Fibroblast of skin of left quadriceps (primary cell): ENCODE results near the gene HBP1.
"Not testable (repeated sequence)": the region's sequence is repeated elsewhere in the genome, so short reads cannot be mapped to it uniquely, and the experiment has no call there.

Source experiments
- DNase-seq, 2 experiments: peaks; one replicate each; pipeline ENCODE4 v3.0.0-alpha.2; 2013; ENCODE audit warnings: low read depth in 2 of 2

HBP1 gene

DNA sequence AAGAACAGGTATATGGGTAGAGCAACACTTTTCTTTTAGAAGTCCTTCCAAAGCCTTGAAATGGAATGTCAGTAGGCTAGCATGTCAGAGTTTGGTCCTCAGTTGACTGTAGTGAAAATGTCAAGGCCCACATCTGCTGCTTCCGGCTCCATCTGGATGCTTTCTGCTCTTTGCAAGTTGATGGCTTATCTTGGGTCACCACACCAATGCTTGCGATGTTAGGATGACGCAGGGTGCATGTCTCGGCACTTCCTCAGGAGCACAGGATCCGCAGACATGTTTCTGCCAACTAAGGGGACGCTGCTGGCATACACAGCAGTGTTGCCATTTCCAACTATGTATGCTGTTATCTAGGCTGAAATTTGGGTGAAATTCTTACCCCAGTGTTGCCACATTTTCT lies 14.0 kb upstream of the HBP1 start:
- DNase-seq, result no peak

DNA sequence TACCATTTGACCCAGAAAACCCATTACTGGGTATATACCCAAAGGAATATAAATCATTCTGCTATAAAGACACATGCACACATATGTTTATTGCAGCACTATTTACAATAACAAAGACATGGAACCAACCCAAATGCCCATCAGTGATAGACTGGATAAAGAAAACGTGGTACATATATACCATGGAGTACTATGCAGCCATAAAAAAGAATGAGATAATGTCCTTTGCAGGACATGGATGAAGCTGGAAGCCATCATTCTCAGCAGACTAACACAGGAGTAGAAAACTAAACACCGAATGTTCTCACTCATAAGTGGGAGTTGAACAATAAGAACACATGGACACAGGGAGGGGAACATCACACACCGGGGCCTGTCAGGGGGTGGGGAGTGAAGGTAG lies 13.1 kb upstream of the HBP1 start:
- not testable (repeated sequence) for DNase-seq

DNA sequence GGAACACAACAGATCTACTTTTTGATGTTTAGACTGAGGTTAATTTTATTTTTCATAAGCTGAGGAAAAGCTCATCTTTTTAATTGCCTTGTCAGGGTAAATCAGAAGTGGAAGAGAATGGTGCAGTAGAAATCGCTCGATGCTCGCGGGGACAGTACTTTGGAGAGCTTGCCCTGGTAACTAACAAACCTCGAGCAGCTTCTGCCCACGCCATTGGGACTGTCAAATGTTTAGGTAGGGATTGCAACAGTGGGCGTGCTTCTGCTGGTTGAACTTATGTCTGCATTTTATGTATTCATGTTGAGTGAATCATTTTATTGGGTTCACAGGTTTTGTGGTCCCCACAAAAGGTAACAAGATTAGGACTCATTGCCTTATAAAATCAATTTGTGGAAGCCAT lies 11.7 kb upstream of the HBP1 start:
- DNase-seq, result no peak

DNA sequence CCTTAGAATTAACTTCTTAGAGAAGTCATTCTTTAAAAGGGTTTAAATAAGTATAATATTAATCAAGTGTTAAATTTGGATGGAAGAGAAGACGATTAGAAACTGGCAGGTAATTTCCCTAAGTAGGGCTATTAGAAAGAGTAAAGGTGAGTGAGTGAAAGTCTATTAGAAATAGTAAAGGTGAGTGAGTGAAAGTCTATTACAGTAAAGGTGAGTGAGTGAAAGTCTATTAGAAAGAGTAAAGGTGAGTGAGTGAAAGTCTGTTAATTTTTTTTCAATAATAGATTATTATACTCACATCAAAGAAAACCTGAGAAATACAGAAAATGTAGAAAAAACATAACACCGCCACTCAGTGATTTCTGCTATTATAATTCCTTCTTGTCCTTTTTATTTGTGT lies 10.8 kb upstream of the HBP1 start:
- no peak for DNase-seq

DNA sequence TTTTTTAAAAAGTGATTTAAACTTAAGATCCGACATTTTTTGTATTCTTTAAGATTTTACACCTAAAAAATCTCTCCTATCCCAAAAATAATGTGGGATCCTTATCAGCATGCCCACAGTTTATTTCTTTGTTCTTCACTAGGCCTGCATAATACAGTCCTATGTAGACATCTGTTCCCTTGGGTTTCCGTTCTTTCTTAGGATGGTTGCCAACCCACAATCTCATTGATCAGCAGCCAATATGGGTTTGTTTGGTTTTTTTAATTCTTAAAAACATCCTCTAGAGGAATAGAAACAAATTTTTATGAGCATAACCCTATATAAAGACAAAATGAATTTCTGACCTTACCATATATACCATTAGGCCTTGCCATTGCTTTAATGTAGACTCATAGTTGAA lies 8.4 kb upstream of the HBP1 start:
- DNase-seq, result no peak

DNA sequence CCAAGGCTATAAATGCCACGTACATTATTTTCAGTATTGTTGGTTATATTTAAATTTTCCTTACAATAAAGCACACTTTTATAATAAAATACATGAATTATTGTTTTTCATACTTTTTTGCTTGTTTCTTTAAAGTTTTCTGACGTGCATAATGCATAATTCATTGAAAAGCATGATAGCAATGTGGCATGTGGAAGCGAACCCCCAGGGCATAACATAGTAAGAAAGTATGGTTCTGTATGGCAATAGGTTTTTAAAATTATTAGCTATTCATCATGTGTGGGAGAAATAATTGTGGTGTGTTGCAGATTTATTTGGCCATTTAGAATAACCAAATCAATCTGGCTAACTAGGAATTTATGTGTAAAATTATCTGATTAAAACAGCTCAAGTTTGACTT lies 7.4 kb upstream of the HBP1 start:
- no peak for DNase-seq

DNA sequence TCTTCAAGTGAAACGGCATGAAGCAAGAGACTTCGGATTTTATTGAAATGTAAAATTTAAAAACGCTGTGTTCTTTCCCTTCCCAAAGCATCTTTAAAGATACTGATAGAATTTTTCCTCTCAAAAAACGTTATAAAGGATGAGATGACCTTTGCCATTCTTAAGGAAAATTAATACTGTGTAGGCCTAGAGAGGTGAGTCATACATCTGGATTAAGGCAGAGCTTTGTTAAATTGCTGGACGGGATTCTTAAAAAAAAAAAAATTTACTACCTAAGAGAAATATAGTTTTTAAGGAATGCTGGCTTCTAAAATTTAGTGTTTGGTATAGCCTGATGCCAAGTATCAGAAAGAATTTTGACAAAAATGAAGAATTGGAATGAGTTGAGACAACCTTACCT lies 6.3 kb upstream of the HBP1 start:
- no peak for DNase-seq

DNA sequence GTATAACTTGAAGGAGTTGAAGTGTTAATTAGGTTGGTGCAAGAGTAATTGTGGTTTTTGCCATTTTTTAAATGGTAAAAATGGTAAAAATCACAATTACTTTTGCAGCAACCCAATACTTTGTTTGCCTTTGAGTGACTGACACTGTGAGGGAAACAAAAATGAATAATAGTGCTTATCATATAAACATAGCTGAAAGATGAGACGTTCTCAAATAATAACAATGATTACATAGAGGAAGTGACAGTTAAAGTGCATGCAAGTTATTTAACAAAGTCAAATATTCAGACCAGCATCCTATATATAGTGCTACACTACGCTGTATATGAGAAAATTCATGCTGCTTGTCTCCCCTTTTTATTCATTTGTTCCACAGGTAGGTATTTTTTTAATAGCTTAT lies 4.7 kb upstream of the HBP1 start:
- no peak for DNase-seq

DNA sequence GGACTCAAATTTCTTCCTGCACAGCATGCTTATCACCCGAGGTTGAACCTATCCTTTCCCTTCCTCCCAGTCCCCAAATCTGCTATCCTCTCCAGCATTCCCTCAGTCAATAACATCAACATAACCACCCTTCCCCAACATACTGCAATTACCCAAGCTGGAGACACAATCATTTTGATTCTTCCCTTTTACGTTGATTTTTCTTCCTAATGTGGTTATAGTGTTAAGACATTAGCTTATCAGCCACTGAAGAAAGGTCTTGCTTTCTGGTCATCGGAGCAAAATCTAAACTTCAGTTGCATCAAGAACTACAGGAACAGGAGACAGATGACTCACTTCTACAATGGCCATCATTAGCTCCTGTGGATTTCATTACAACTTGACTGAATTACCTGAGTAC lies 3.5 kb upstream of the HBP1 start:
- DNase-seq, result no peak

DNA sequence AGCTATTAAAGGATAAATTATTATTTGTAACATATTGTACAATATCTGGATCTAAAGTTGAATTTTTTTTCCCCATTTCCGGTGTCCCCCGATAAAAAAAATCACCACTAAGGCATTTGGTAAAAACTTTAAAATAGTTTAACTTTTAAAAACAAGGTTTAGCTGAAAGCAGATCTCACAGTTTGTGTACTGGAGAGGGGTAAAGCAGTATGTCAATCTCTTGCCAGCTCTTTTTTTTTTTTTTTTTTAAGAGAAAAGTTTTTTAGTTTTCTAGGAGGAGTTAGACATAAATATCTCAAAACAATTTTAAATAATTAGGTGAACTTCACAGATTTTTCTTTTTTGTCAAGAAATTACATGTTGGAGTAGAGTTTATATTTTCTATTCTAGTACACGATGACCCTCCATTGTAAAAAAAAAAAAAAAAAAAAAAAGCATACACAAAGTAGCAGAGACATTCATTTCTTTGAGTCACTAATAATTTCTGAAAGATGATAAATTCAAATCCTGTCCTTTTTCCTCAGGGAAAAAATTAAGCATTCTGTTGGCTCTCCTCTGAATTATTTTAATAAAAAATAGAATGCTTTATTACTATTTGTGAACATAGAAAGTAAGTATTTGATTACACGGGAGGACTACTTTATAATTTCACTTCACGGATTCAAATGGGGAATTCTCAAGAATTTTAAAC lies 1.9 kb upstream of the HBP1 start:
- DNase-seq, result no peak

DNA sequence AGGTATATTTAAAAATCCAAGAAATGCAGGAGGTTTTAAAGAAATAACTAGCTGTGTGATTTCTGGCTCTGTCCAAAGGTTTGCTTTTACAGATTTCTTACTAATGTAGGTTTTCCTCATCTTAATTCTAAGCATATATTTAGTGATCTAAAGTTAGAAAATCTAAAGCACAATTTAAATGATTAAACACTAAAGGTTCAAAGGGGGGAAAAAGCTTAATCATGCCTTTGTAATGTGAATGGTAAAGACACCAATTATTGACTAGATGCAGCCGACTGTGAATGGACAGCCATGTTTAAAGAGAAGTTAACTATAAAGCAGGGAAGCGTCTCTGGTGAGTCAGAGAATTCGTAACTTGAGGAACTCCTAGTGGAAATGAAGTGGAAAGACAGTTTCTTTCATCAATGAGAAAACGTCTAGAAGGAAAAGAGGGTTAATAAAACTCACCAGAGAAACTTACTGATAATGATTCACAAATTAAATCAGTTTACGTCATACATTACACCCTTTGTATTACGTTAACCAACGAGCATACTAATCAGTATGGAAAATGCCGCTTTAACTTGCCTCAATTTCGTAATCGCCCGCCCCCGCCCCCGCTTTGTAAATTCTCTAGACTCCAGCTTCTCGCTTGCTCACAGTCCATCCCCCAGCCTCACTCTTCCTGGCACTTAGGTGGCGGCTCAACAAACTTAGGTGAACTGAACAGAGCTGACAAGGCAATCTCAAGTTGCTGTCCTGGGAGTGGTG lies 1.1 kb upstream of the HBP1 start:
- DNase-seq, result peak; percentile 75 to 77

DNA sequence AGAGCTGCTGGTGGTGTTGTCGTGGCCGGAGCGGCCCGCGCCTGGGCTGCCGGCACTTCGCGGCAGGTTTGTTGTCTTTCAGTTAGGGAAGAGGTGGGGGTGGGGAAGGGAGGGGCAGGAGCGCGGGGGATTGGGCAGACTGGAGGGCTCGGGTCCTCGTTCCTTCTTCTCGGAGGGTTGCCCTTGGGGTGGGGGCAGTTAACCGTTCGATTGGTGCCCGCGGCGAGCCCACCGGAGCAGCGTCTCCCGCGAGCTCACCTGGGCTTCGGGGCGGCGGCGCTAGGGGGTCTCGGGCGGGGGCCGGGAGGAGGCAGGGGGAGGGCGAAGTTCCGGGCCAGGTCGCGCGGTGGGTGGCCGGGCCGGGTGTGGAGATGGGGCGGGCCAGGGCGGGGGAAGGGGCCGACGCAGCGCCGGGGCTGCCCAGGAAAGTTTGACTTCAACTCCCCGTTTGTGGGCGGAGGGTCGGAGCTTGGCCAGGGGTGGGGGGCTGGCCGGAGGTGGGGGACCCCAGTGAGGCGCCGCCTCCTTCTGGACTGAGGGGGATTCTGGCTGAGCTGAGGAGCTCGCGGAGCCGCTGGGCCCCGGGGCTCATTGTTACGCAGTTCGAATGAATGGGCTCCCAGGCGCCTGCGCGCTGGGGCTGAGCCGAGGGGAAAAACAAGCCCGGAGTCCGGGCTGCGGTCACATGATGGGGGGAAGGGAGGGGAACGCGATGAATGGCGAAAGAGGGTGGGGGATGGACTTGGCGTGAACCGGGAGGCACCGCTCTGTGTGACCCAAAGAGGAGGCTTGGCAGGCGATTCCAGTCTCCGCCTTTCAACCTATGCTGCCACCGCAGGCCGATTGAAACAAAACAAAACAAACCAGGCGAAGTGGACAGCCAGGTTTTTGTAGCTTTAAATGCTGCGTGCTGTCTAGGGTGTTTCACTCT lies 582 bp downstream of the HBP1 start:
- DNase-seq, result peak; percentile 86 to 87

DNA sequence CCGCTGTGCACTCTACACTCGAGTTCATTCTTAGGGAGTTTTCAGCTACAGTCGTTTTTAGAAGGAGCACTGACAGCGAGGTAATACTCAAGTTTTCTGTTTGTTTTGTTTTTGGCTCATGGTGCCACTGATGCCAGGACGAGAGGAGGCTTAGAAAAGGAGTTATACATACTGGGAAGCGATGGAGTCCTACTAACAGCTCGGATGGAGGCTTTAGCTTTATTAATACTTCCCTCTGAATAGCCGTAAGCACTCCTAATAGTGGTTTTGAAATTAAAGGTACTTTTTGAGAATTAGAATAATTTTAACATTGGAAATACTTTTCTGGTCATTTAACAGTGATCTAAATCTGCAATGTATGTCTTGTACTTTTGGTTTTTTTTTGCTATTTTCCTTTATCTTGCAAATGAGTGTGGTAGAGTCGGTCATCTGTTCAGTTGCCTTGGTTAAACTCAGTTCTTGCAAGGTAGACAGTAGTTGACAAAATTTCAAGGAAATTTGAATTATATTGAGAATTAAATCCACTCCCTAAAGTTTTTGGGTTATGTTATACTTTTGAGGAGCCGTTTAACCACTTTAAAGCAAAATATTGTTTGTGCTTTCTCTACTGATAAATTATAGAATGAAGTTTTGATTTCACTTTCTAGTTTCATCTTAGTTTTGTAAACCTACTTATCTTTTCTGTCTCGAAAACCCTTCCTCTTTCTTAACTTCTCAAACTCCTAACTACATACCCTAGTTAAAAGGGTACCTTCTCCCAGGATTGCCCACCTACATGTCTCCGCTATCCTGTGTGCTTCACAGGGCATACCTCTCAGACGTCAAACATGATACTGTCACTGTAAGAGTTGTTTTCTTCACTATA lies 1.5 kb downstream of the HBP1 start:
- DNase-seq, result no peak

DNA sequence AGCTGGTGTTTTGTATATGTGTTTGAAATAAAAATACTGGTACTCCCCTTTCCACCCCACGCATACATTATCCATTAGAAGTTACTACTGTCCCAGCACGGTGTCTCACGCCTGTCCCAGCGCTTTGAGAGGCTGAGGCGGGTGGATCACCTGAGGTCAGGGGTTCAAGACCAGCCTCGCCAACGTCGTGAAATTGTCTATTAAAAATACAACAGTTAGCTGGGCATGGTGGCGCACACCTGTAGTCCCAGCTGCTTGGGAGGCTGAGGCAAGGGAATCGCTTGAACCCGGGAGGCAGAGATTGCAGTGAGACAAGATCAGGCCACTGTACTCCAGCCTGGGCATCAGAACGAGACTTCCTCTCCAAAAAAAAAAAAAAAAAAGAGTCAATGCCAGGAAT lies 2.7 kb downstream of the HBP1 start:
- DNase-seq, result no peak

DNA sequence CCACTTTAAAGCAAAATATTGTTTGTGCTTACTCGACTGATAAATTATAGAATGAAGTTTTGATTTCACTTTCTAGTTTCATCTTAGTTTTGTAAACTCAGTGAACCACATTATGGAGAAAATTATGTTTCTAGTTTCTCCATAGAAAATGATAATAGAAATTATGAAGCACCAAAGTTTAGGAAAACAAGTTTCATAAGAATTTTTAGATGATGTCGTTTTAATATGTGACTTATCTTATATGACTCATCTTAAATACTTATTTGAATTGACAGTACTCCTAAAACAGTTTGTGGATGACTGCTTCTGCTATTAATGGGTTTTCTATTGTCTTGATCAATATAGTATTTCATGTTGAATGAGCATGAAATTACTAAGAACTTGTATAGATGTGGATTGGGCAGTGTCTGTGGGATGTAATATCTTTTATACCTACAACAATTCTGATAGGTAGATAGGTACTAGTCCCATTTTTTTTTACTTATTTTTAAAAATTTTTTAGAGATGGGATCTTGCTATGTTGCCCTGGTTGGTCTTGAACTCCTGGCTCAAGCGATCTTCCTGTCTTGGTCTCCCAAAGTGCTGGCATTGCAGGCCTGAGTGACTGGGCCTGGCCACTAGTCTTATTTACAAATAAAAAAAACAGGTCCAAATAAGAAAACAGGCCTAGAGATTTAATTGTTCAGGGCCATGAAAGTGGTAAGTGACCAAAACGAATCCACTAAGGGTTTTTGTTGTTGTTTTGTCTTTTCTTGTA lies 3.7 kb downstream of the HBP1 start:
- DNase-seq, result no peak

DNA sequence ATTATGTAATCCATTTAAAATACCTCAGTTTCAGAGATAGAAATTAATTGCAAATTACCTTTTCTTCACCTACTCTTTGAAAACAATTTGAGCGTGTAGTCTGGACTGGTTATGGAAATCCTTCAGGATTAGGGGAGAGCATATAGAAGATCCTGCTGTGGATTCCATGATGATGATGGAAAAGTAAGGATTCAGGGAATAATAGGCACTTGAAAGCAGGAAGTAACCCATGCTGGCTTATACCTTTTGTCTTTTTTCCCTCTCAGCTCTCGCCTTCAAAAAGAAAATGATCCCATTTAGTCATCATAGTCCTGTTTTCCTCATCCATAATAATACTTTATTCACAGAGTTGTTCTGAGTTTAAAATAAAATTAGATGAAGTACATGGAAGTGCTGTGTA lies 4.4 kb downstream of the HBP1 start:
- DNase-seq, result no peak

DNA sequence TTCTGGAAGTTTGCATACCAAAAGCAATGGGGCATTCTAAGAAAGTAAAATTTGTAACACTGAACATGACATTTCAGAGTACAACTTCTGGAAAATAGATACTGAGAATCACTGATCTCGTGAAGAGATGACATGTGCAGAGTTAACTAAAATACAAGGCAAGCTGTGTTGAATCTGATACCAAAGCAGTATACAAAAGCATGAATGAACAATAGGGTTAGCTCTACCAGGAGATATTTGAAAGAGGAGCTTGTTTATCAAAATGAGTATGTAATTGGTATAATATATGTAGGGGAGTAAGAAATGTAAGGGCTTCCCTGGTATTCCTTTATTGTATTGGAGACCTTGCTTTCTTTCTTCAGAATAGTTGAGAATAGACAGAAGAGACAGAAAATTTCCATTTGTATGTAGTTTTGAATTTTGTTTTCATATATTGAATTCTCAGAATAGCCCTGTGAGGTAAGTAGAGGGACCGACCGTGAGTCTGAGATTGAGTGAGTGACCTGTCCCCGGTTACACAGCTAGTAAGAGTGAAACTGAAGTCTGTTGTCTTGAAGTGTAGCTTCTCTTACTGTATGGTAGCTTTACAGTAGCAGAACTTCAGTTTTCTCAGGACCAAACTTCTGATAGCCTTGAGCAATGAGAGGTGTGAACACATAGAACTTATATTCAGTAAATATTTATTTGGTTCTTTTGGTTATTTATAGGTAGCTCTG lies 5.0 kb downstream of the HBP1 start:
- no peak for DNase-seq

DNA sequence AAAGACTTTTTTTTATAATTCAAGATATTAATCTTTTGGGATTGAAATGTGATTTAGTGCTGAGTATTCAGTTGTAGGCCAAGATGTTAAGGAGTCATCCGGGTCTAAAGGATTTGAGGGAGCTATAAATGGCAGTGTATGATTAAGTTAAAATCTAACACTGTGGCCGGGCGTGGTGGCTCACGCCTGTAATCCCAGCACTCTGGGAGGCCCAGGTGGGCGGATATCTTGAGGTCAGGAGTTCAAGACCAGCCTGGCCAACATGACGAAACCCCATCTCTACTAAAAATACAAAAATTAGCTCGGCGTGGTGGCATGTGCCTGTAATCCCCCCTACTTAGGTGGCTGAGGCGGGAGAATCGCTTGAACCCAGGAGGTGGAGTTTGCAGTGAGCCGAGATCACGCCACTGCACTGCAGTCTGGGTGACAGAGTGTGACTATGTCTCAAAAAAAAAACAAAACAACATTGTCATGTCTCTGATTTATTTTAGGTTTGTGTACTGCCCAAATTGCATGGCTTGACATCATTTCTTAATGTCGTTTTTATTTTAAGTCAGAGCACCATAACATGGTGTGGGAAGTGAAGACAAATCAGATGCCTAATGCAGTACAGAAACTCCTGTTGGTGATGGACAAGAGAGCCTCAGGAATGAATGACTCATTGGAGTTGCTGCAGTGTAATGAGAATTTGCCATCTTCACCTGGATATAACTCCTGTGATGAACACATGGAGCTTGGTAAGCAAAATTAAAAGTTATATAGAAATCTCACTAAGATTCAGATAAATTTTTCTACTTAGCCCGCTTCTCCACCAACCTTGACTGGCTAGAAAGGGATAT lies 10.7 kb downstream of the HBP1 start:
- peak in 1 of 2 experiments; percentile 26 for DNase-seq

DNA sequence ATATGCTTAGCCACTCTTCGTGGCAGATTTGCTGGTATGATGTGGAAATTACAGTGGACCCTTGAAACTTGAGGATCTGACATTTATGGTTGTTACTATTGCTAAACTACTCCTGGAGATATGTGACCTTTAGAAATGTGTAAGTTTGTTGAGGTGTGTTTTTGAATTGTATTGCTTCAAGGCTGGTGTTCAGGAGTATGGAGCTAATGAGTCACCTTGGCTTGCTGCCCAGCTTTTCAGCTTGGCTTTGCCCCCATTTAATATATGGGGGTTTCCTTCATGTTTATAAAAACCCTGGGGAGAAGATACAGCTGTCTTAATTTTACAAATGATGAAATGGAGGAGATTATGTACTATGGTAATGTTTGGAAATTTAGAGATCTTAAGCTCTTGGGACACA lies 11.6 kb downstream of the HBP1 start:
- DNase-seq, result peak; percentile 82 to 83
